GM18505 (cell line): Measurements from ENCODE around the gene RSBN1L.

Source experiments
- ATAC-seq: cut with Tn5 transposase; IDR thresholded peaks from one replicate; pipeline ENCODE4 v1.9.1; 2021; ENCODE audit not compliant: unreplicated experiment
- POLR2A ChIP-seq: IDR thresholded peaks from 4 replicates; pipeline ENCODE4 v1.6.1; 2011; ENCODE audit warnings: borderline replicate concordance; ENCODE audit not compliant: insufficient read depth, insufficient read length; ENCODE audit errors: extremely low read depth

The RSBN1L gene

GRCh38 chr7:77824636-77825035 is 128.4 kb downstream of the RSBN1L start:
- no peak for ATAC-seq

GRCh38 chr7:77825131-77825530 is 128.9 kb downstream of the RSBN1L start:
- ATAC-seq: no peak
- TF ChIP-seq POLR2A: no peak

More at GRCh38 chr7:77824636-77825035, 128.4 kb downstream of the RSBN1L start:
- no peak for TF ChIP-seq POLR2A

GRCh38 chr7:77826300-77826699 is 130.0 kb downstream of the RSBN1L start:
- no peak for ATAC-seq
- TF ChIP-seq POLR2A: no peak

GRCh38 chr7:77827999-77828398 is 131.7 kb downstream of the RSBN1L start:
- TF ChIP-seq POLR2A: no peak
- ATAC-seq: no peak

GRCh38 chr7:77830649-77831355 is 134.5 kb downstream of the RSBN1L start:
- TF ChIP-seq POLR2A: no peak
- no peak for ATAC-seq

- no peak for TF ChIP-seq POLR2A
- no peak for ATAC-seq
Observed at GRCh38 chr7:77831481-77831880, 135.2 kb downstream of the RSBN1L start.

GRCh38 chr7:77831953-77832352 is 135.7 kb downstream of the RSBN1L start:
- no peak for TF ChIP-seq POLR2A
- ATAC-seq: no peak
